Naive thymus-derived CD4-positive, alpha-beta T cell (primary cell): Measurements from ENCODE around the gene SRCAP. TPM values are rescaled to one million over a fixed set of nuclear protein-coding genes. Genes with fewer than 3 reads are reported as not detected.

Source experiments
- ATAC-seq: fragments of 150-1000 bp; cut with Tn5 transposase; 2 replicates; pipeline ENCODE4 v1.10.0; 2021; ENCODE audit warnings: mild to moderate bottlenecking, moderate library complexity
- CTCF ChIA-PET: fragments of 350-600 bp; sonication (Branson Sonifier 250); formaldehyde crosslinking; loops from one replicate; lab custom pipeline; 2021; ENCODE audit warnings: antibody characterized with exemption; lab: Charles Lee
- POLR2A ChIA-PET: fragments of 350-600 bp; sonication (Branson Sonifier 250); formaldehyde crosslinking; loops from one replicate; lab custom pipeline; 2021; ENCODE audit warnings: antibody characterized with exemption, inconsistent platforms; lab: Charles Lee
- DNase-seq, 9 donors: peaks; one replicate each; pipeline versions ENCODE4 v3.0.0 to v3.0.0-alpha.2; 2020 to 2022; ENCODE audit warnings: mixed read lengths in 1 of 9
- H3K27ac ChIP-seq: one replicate; pipeline ENCODE4 v1.7.0; 2013; ENCODE audit warnings: mild to moderate bottlenecking, low read depth, low read length, moderate library complexity
- H3K27me3 ChIP-seq, 2 donors: one replicate each; pipeline ENCODE4 v1.7.0; 2013; ENCODE audit warnings: low read length in 2 of 2, mild to moderate bottlenecking in 2 of 2, moderate library complexity in 2 of 2; ENCODE audit not compliant: control insufficient read depth in 2 of 2, insufficient read depth in 2 of 2
- H3K36me3 ChIP-seq, 3 experiments: 1 replicate in 2 of 3; 2 replicates in 1 of 3; pipeline ENCODE4 v1.7.0; 2013; ENCODE audit warnings: low read length in 3 of 3, mild to moderate bottlenecking in 3 of 3, moderate library complexity in 1 of 3; ENCODE audit not compliant: insufficient read depth in 3 of 3, control insufficient read depth in 2 of 3
- H3K4me1 ChIP-seq, 2 donors: one replicate each; pipeline ENCODE4 v1.7.0; 2013; ENCODE audit warnings: low read length in 2 of 2, mild to moderate bottlenecking in 2 of 2, moderate library complexity in 1 of 2; ENCODE audit not compliant: control insufficient read depth in 2 of 2, insufficient read depth in 2 of 2
- H3K4me3 ChIP-seq: 2 replicates; pipeline ENCODE4 v1.7.0; 2013; ENCODE audit warnings: mild to moderate bottlenecking, low read length
- H3K9me3 ChIP-seq, 3 experiments: 1 replicate in 2 of 3; 2 replicates in 1 of 3; pipeline ENCODE4 v1.7.0; 2013; ENCODE audit warnings: low read length in 3 of 3; ENCODE audit not compliant: control insufficient read depth in 2 of 3
- H3K27ac Mint-ChIP-seq, 9 donors: one replicate each; pipeline ENCODE4 v1.8.0; 2020 to 2022; ENCODE audit warnings: mixed read lengths in 9 of 9, mild to moderate bottlenecking in 8 of 9, moderate library complexity in 5 of 9, inconsistent platforms in 2 of 9
- H3K27me3 Mint-ChIP-seq, 5 donors: one replicate each; pipeline ENCODE4 v1.8.0; 2021 to 2022; ENCODE audit warnings: mixed read lengths in 5 of 5, mild to moderate bottlenecking in 1 of 5
- H3K36me3 Mint-ChIP-seq, 5 donors: one replicate each; pipeline ENCODE4 v1.8.0; 2020 to 2022; ENCODE audit warnings: mixed read lengths in 5 of 5, mild to moderate bottlenecking in 3 of 5, inconsistent platforms in 1 of 5
- H3K4me1 Mint-ChIP-seq, 7 donors: one replicate each; pipeline ENCODE4 v1.8.0; 2020 to 2022; ENCODE audit warnings: mixed read lengths in 7 of 7, mild to moderate bottlenecking in 3 of 7, inconsistent platforms in 1 of 7
- H3K4me3 Mint-ChIP-seq, 10 donors: one replicate each; pipeline ENCODE4 v1.8.0; 2020 to 2022; ENCODE audit warnings: mild to moderate bottlenecking in 10 of 10, mixed read lengths in 10 of 10, moderate library complexity in 6 of 10, inconsistent platforms in 2 of 10
- H3K9me3 Mint-ChIP-seq, 11 donors: one replicate each; pipeline ENCODE4 v1.8.0; 2020 to 2022; ENCODE audit warnings: mixed read lengths in 11 of 11, mild to moderate bottlenecking in 4 of 11, inconsistent platforms in 1 of 11, moderate library complexity in 1 of 11
- intact Hi-C, 2 donors: fragments of 100-400 bp; cut with micrococcal nuclease; formaldehyde crosslinking; loops; one replicate each; pipeline ENCODE4 v1.15.1; 2023
- polyA plus RNA-seq, 2 donors: library from polyadenylated mRNA; unstranded; fragments of 300-500 nt; fragmentation: Illumina TruSeq; gene quantifications; one replicate each; pipeline ENCODE4 v1.2.3, GENCODE V29; 2021
- total RNA-seq, 6 experiments: library from RNA in 5 of 6; stranded (reverse) in 5 of 6; gene quantifications; 1 replicate in 5 of 6; 2 replicates in 1 of 6; pipeline ENCODE4 v1.2.3 and lab custom pipeline; 2021 to 2026

The SRCAP gene
- total and polyA plus RNA-seq, 7 experiments from 2014 or later, result 11.8 to 111 (median 86.7) TPM

DNA sequence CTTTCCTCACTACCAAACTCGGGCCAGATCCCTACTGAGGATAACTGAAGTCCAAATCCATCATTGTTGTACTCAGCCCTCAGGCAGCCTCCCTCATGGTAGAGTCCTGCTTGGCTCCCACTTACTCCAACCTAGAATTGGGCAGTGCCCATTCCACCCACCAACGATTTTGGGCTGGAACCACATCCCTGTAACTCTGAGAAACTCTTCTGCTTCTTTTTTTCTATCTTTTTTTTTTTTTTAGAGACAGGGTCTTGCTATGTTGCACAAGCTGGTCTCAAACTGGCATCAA is 47.0 kb upstream of the SRCAP start:
- intact Hi-C loops, result loop anchor here in 1 of 2 donors (10.0 kb wide), 1 partner anchor 557 kb away; the partner anchor contains the start of genes TBX6 and YPEL3
- Mint-ChIP-seq H3K4me3 (peak overlapping the region; percentile 80 to 99 (median 88)), H3K27me3 (no peaks in the 10 kb centered on the region), H3K4me1 (peaks cover 19 to 46% (median 26%) of the 10 kb centered on the region in 7 donors), H3K27ac (peak overlapping the region; percentile 62 to 99 (median 90)), H3K36me3 (peaks cover 0 to 23% (median 3%) of the 10 kb centered on the region in 5 donors), H3K9me3 (no peaks in the 10 kb centered on the region)
- Histone ChIP-seq H3K27me3 (no peaks in the 10 kb centered on the region), H3K4me1 (peaks cover 12 to 16% of the 10 kb centered on the region in 2 donors), H3K36me3 (peaks cover 9 to 50% (median 12%) of the 10 kb centered on the region in 3 experiments), H3K9me3 (no peaks in the 10 kb centered on the region), H3K4me3 (peak overlapping the region; percentile 39), H3K27ac (peak overlapping the region; percentile 90)
- ChIA-PET CTCF (interaction anchor here (2.8 kb wide), 1 partner anchor 42 kb away, joined by 25 read pairs; no protein-coding TSS in a partner anchor), POLR2A (interaction anchor here (0.6 to 2.5 kb wide), 3 partner anchors 17 to 268 kb away, joined by 3 to 9 read pairs (median 4); no protein-coding TSS in a partner anchor)
- ATAC-seq (no peak), DNase-seq (no peak)

DNA sequence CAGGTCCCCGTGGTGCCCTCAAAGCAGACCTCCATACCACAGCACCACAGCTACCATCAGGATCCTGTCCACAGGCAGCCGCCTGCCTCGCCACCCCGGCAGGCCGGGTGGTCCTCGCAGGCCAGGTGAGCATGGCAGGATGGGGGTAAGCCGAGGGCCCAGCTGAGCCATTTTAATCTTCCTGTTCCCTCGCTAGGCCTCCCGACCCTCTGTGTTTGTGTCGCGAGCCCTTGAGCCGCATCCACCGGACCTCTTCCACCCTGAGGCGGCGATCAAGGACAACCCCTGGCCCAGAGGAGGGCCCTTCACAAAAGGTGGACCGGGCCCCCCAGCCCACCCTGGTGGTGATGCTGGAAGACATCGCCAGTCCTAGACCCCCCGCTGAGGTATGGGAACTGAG is 46.3 kb upstream of the SRCAP start:
- DNase-seq (no peak), ATAC-seq (no peak)
- peak overlapping the region in 6 of 9 donors; percentile 62 to 98 (median 88) for H3K27ac Mint-ChIP-seq
- peaks cover 9 to 50% (median 12%) of the 10 kb centered on the region in 3 experiments for H3K36me3 ChIP-seq
- H3K36me3 Mint-ChIP-seq, result peaks cover 0 to 23% (median 3%) of the 10 kb centered on the region in 5 donors
- CTCF ChIA-PET, result interaction anchor here (2.8 kb wide), 1 partner anchor 41 kb away, joined by 25 read pairs; no protein-coding TSS in a partner anchor
- H3K4me3 ChIP-seq, result no peak overlapping the region
- POLR2A ChIA-PET, result interaction anchor here (0.9 to 1.1 kb wide), 2 partner anchors 41 to 44 kb away, joined by 3 to 4 read pairs; no protein-coding TSS in a partner anchor
- no peaks in the 10 kb centered on the region for H3K27me3 ChIP-seq
- no peaks in the 10 kb centered on the region for H3K9me3 ChIP-seq
- peaks cover 0 to 1% (median 0%) of the 10 kb centered on the region in 11 donors for H3K9me3 Mint-ChIP-seq
- peaks cover 19 to 53% (median 34%) of the 10 kb centered on the region in 7 donors for H3K4me1 Mint-ChIP-seq
- H3K27ac ChIP-seq, result peak overlapping the region; percentile 90
- peaks cover 19 to 23% of the 10 kb centered on the region in 2 donors for H3K4me1 ChIP-seq
- no peaks in the 10 kb centered on the region for H3K27me3 Mint-ChIP-seq
- peak overlapping the region; percentile 80 to 99 (median 88) for H3K4me3 Mint-ChIP-seq
- intact Hi-C loops, result loop anchor here in 1 of 2 donors (10.0 kb wide), 1 partner anchor 558 kb away; the partner anchor contains the start of genes TBX6 and YPEL3

DNA sequence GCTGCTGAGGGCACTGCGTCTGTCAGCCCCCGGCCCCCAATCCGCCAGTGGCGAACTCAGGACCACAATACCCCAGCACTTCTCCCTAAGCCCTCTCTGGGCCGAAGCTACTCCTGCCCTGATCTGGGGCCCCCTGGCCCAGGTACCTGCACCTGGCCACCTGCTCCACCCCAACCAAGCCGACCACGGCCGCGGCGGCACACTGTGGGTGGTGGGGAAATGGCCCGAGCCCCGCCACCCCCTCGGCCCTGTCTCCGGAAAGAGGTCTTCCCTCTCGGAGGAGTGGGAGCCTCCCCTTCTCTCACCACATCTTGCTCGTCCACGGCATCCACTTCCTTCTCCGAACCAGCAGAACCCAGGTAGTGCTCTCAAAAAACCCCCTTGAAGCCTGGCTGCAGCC is 44.1 kb upstream of the SRCAP start:
- Histone ChIP-seq H3K4me1 (peaks cover 14 to 17% of the 10 kb centered on the region in 2 donors), H3K36me3 (peaks cover 9 to 50% (median 12%) of the 10 kb centered on the region in 3 experiments), H3K27ac (no peak overlapping the region), H3K27me3 (no peaks in the 10 kb centered on the region), H3K4me3 (no peak overlapping the region), H3K9me3 (no peaks in the 10 kb centered on the region)
- intact Hi-C loops, result loop anchor here (5.0 to 10.0 kb wide), 4 partner anchors 107 to 848 kb away; partner anchors contain the start of genes CFAP119 (in 1 of the 2), MAZ (in 1 of the 2), RNF40 (in 1 of the 2) and TBX6 (in 1 of the 2)
- Mint-ChIP-seq H3K4me3 (no peak overlapping the region), H3K9me3 (peaks cover 0 to 6% (median 0%) of the 10 kb centered on the region in 11 donors), H3K27ac (peak overlapping the region in 2 of 9 donors; percentile 31 to 73), H3K36me3 (peaks cover 0 to 23% (median 3%) of the 10 kb centered on the region in 5 donors), H3K4me1 (peaks cover 19 to 54% (median 32%) of the 10 kb centered on the region in 7 donors), H3K27me3 (no peaks in the 10 kb centered on the region)
- ChIA-PET CTCF (interaction anchor here (0.9 kb wide), 1 partner anchor 42 kb away, joined by 3 read pairs; no protein-coding TSS in a partner anchor), POLR2A (no interaction called here)
- ATAC-seq (no peak), DNase-seq (no peak)

DNA sequence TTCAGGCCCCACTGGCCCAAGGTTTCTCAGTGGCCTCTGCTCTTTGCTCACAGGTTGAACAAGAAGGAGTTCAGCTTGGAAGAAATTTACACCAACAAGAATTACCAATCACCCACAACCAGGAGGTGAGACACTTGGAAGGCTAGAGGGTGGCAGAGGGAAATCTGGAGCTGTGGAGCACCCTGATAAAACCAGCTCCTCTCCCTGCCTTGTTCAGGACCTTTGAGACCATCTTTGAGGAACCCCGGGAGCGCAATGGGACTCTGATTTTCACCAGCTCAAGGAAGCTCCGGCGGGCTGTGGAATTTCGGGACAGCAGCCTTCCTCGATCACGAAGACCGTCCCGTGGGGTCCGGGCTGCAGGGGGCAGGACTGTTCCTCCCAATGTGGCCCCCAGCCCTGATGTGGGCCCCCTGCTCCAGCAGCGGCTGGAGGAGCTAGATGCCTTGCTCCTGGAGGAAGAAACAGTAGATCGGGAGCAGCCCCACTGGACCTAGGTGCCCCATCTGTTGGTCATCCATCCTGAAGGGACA is 43.1 kb upstream of the SRCAP start:
- Mint-ChIP-seq H3K4me1 (peaks cover 19 to 51% (median 31%) of the 10 kb centered on the region in 7 donors), H3K27me3 (no peaks in the 10 kb centered on the region), H3K36me3 (peaks cover 3 to 28% (median 5%) of the 10 kb centered on the region in 5 donors), H3K9me3 (peaks cover 0 to 6% (median 0%) of the 10 kb centered on the region in 11 donors), H3K27ac (peak overlapping the region in 7 of 9 donors; percentile 42 to 99 (median 85)), H3K4me3 (peak overlapping the region in 2 of 10 donors; percentile 25 to 81)
- intact Hi-C loops, result loop anchor here (5.0 to 10.0 kb wide), 4 partner anchors 106 to 849 kb away; partner anchors contain the start of genes CFAP119 (in 1 of the 2), MAZ (in 1 of the 2), RNF40 (in 1 of the 2) and TBX6 (in 1 of the 2)
- Histone ChIP-seq H3K9me3 (no peaks in the 10 kb centered on the region), H3K36me3 (peaks cover 9 to 46% (median 13%) of the 10 kb centered on the region in 3 experiments), H3K4me1 (peaks cover 18 to 20% of the 10 kb centered on the region in 2 donors), H3K27me3 (no peaks in the 10 kb centered on the region), H3K4me3 (no peak overlapping the region), H3K27ac (no peak overlapping the region)
- no peak for DNase-seq
- no peak for ATAC-seq
- ChIA-PET POLR2A (interaction anchor here (0.6 to 1.1 kb wide), 6 partner anchors 9 to 256 kb away, joined by 3 to 5 read pairs (median 4); no protein-coding TSS in a partner anchor), CTCF (interaction anchor here (0.9 to 1.1 kb wide), 2 partner anchors 38 to 41 kb away, joined by 3 to 4 read pairs; no protein-coding TSS in a partner anchor)

DNA sequence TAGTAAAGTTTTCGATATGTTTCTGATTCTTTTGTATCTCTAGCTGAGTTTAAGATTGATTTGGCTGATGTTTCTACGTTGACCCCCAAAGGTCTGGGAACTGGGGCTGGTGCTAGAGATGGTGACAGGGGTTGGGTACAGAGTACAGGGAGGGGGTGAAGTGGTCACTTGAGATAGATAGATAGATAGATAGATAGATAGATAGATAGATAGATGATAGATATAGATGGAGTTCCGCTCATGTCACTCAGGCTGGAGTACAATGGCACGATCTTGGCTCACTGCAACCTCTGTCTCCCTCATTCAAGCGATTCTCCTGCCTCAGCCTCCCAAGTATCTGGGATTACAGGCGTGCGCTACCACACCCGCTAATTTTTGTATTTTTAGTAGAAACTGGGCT is 42.6 kb upstream of the SRCAP start:
- DNase-seq (no peak), ATAC-seq (no peak)
- ChIA-PET CTCF (interaction anchor here (1.1 kb wide), 1 partner anchor 38 kb away, joined by 4 read pairs; no protein-coding TSS in a partner anchor), POLR2A (interaction anchor here (0.7 to 1.1 kb wide), 5 partner anchors 9 to 122 kb away, joined by 3 to 5 read pairs (median 4); partner anchors contain the start of gene ZNF747)
- peak overlapping the region; percentile 16 to 99 (median 85) for H3K27ac Mint-ChIP-seq
- peaks cover 24 to 55% (median 36%) of the 10 kb centered on the region in 7 donors for H3K4me1 Mint-ChIP-seq
- Histone ChIP-seq H3K36me3 (peaks cover 12 to 48% (median 18%) of the 10 kb centered on the region in 3 experiments), H3K27me3 (no peaks in the 10 kb centered on the region), H3K4me1 (peaks cover 24 to 25% of the 10 kb centered on the region in 2 donors), H3K27ac (peak overlapping the region; percentile 78), H3K4me3 (no peak overlapping the region), H3K9me3 (no peaks in the 10 kb centered on the region)
- H3K27me3 Mint-ChIP-seq, result no peaks in the 10 kb centered on the region
- peaks cover 0 to 6% (median 0%) of the 10 kb centered on the region in 11 donors for H3K9me3 Mint-ChIP-seq
- peak overlapping the region in 7 of 10 donors; percentile 11 to 81 (median 54) for H3K4me3 Mint-ChIP-seq
- intact Hi-C loops, result loop anchor here (5.0 to 10.0 kb wide), 4 partner anchors 106 to 849 kb away; partner anchors contain the start of genes CFAP119 (in 1 of the 2), MAZ (in 1 of the 2), RNF40 (in 1 of the 2) and TBX6 (in 1 of the 2)
- peaks cover 3 to 33% (median 9%) of the 10 kb centered on the region in 5 donors for H3K36me3 Mint-ChIP-seq
